ENCODE measurements around the gene PRDX6.

DNA sequence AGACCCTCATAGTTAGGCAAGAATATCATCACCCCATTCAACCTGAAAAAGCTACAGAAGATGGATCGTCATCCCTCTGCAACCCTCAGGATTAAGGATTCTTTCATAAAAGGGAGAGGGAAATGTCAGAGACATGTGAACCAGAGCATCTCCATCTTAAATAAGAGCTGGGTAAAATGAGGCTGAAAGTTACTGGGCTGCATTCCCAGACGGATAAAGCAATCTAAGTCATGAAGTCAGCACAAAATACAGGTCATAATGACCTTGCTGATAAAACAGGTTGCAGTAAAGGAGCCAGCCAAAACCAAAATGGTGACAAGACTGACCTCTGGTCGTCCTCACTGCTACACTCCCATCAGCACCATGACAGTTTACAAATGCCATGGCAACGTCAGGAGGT lies 22.6 kb downstream of the PRDX6 start:
- TF ChIP-seq, protein P1, sequence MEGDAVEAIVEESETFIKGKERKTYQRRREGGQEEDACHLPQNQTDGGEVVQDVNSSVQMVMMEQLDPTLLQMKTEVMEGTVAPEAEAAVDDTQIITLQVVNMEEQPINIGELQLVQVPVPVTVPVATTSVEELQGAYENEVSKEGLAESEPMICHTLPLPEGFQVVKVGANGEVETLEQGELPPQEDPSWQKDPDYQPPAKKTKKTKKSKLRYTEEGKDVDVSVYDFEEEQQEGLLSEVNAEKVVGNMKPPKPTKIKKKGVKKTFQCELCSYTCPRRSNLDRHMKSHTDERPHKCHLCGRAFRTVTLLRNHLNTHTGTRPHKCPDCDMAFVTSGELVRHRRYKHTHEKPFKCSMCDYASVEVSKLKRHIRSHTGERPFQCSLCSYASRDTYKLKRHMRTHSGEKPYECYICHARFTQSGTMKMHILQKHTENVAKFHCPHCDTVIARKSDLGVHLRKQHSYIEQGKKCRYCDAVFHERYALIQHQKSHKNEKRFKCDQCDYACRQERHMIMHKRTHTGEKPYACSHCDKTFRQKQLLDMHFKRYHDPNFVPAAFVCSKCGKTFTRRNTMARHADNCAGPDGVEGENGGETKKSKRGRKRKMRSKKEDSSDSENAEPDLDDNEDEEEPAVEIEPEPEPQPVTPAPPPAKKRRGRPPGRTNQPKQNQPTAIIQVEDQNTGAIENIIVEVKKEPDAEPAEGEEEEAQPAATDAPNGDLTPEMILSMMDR (IDR thresholded peaks at IDR 0.05), result no peak
- TF ChIP-seq POLR2AphosphoS5 (IDR thresholded peaks at IDR 0.05), result no peak

All from transverse colon (tissue), 4 donors.